GM21825 (cell line): Measurements from ENCODE around the gene CENPE.

Experiments used
- ATAC-seq: cut with Tn5 transposase; IDR thresholded peaks from one replicate; pipeline ENCODE4 v1.9.1; 2021; ENCODE audit warnings: mild to moderate bottlenecking, moderate library complexity; ENCODE audit not compliant: unreplicated experiment

The CENPE gene

GRCh38 chr4:103136671-103137445 lies 61.3 kb downstream of the CENPE start:
- no peak for ATAC-seq

GRCh38 chr4:103129174-103129573 lies 69.0 kb downstream of the CENPE start:
- no peak for ATAC-seq

DNA sequence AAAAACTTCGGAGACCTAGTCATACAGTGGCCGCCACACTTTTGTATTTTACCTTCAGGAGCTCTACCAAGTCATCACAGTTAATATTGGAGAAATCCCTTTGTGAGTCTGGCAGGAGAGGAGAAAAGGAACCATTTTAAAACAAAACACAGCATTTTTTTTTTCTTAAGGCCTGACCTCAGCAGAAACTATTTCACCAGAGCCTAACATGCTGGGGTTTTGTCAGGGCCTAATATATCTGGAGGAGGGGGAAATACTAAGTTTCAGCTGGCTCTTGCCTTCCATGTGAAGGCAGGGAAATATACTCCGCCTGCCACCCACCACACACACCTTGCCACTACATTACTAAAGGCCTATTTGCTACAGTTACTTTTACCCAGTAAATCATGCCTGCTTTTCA lies 72.0 kb downstream of the CENPE start:
- ATAC-seq: no peak

GRCh38 chr4:103123114-103123513 lies 75.0 kb downstream of the CENPE start:
- no peak for ATAC-seq

- ATAC-seq: no peak
These were observed 80.0 kb downstream of the CENPE start for GRCh38 chr4:103118166-103118565.

DNA sequence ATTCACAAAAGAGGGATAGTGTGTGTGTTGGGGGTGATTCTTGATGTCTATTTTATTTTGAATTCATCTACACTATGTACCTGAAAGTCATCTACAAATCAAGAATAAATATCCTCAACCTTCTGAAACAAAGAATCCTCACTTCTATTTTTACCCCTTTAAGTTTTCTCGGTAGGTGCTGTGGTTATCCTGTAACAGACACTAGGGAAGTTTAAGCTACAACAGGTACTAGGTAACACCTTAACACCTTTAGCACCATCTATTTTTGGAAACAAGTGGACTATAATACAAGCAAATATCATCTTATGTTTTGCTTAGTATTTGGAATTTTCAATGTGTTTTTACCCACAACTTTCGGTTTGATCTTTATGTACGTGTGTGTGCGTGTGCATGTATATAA lies 86.5 kb downstream of the CENPE start:
- ATAC-seq: no peak

DNA sequence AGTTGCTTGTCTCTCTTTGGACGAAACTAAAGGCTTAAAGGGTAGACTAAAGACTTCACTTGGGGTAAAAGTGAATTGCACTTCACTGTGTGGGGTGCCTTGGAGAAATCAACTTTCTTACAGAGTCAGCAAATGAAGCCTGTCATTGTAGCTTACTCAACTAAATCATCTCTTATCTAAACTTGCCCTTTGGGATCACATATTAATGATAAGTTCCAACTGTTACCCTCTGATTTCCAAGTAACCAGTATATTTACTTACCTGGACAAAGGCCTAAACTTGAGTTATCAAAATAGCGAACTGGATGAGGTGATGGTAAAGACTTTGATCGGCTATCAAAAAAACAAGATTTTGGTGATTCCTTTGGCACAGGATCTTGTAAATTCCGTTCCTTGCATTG lies 89.6 kb downstream of the CENPE start:
- ATAC-seq: no peak

GRCh38 chr4:103105558-103106356 lies 92.4 kb downstream of the CENPE start:
- no peak for ATAC-seq

- no peak for ATAC-seq
These were observed 93.3 kb downstream of the CENPE start for GRCh38 chr4:103104886-103105285.

DNA sequence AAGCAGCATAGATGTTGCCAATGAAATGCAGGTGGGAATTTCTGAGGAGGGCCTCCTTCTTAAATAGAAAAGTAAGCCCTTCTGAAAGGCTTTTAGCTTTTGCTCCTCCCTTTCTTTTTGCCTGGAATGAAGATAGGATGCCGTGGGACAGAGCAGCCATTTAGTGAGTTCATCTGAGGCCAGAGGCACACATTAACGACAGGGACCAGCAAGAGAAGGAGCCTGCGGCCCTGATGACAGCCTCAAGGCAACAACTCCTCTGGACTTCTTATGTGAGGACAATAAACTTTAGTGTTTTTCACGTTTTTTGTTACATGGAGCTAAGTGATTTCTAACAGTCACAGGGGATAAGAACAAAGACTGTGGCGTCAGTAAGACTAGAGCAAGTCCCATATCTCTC lies 97.5 kb downstream of the CENPE start:
- no peak for ATAC-seq

DNA sequence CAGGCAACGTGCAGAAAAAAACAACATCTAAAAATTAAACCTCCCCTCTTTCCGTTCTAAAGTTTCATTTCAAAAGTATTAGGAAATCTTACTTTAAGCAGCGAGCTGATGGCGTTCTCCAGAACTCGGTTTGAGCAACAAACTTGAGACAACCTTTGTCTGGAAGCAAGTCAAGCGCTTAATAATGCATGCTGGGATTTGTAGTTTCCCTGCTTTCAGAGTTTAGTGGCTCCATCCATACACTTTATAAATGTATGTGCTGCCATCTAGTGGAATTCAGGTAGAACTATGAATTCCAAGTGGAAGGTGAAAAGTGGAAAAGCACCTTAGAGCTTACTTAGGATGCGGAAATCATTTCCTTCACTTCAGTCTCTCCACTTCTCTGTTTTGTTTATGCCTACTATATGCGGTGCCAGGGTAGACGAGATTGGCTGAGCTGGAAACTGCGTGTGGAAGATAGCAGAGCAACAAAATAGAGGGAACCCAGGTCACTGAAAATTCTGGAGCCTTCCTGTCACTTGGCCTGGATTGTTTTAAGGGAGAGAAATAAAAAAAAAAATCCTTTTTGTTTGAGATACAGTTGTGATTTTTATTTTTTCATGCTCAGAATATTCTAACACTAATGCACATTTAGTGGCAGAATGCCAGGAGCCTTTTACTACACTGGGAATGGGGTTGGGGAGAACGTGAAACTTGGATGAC lies 98.3 kb downstream of the CENPE start, which contains the start of gene BDH2:
Gene BDH2, minus strand, starts transcription at position 144 of the 702 bp plus-strand sequence. CDS start 3,580 bp downstream, outside the sequence.
- peak; percentile 98 for ATAC-seq

- ATAC-seq: no peak
These were observed 99.2 kb downstream of the CENPE start for GRCh38 chr4:103098756-103099440.

DNA sequence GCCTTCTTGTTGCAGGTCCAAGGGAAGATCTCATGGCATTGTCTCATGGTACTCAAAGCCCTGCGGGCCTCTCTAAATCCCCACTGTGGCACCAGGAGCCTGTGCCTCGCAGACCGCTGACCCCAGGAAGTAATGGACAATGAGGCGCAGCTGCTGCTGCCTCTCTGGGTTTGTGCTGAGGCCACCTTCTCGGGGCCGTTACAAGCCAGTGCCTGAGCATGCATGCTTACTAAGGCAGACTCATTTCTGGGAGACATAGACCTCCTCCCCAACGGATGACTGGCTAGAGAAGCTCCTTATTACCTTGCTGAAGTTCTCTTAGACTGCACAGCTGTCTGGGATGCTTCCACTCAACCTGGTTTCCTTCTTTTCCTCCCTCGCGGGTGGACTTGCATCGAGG lies 99.8 kb downstream of the CENPE start:
- no peak for ATAC-seq

DNA sequence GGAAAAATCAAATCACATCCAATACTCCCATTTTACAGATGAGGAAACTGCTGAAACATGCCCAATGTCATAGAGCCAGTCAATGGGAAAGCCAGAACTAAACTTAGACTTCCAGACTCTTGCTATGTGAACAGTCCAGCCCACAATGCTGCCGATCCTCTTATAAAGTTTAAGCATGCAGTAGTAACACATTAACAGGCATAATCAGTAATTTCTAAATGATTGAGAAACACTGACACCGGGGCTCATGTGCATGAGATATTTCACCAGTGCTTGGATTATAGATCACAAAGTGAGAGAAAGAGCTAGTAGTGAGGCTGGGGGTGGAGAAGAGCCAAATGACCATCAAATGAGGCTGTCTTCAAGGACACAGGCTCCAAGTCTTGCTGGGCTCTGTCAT lies 101.0 kb downstream of the CENPE start:
- no peak for ATAC-seq

DNA sequence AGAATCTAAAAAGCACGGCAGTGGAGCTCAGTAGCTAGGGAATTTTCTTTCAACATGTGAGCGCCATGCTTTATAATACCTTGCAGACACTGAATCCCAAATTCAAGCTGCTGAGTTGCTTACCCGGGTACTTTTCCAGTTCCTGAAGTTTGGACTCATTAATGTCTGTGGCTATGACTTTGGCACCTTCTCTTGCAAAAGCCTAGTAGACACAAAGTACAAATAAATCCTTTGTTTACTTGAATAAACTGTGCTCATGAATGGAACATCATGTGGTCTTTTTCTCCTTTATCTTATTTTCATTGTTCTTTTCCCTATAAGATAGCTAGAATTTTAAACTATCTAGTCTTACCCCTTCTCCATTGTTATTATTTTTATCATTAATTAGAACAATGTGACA lies 103.1 kb downstream of the CENPE start:
- no peak for ATAC-seq

DNA sequence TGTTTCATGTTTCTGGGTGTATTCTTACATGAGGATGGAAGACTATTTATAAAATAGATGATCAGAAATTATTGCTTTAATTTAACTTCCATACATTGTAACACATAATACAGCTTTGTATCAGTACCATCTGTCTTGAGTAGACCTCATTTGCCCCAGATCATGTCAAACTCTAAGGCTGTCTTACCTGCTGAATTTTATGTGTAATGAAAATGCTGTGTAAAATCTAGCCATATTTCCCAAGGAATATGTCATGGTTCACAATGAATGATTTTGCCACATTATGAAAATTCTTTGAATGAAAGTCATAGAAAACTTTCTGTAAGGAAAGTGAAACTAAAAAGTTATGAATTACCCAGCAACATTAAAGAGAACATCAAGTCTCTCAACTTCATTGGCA lies 105.9 kb downstream of the CENPE start:
- no peak for ATAC-seq

- peak; percentile 64 for ATAC-seq
These were observed 106.4 kb downstream of the CENPE start for GRCh38 chr4:103091601-103092223.

DNA sequence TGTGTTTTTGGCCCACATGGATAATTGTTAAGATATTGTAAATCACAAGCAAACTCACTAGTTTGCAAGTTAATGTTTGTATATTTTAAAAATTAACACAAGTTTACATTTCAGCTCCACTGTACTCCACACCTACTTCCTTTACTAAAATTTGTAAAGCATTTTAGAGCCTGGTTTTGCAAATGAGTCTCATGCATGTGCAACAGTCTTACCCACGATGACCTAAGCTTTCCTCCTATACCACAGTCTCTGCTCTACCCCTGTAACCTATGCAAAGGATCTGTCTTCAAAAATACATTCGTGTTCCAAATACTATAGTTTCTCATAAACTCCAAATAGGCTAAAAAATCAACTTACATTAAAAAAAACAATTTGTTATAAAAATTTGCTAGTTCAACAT lies 108.7 kb downstream of the CENPE start:
- no peak for ATAC-seq

DNA sequence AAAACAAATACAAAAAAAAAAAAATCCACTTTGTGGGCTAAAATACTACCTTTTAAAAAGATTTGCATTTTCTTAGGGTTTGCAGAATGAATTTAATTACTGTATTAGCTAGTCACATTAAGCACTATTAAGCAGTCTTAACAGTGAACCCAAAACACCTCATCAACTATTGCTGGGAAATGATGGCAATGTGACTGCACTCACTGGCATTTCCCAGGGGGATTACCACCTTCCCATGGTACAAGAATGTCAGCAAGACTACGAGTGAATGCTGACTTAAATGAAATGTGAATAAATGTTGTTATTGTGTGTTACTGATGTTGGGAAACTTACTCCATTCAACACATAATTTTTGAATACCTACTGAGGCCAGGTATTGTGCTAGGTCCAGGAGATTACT lies 111.6 kb downstream of the CENPE start:
- ATAC-seq: no peak

DNA sequence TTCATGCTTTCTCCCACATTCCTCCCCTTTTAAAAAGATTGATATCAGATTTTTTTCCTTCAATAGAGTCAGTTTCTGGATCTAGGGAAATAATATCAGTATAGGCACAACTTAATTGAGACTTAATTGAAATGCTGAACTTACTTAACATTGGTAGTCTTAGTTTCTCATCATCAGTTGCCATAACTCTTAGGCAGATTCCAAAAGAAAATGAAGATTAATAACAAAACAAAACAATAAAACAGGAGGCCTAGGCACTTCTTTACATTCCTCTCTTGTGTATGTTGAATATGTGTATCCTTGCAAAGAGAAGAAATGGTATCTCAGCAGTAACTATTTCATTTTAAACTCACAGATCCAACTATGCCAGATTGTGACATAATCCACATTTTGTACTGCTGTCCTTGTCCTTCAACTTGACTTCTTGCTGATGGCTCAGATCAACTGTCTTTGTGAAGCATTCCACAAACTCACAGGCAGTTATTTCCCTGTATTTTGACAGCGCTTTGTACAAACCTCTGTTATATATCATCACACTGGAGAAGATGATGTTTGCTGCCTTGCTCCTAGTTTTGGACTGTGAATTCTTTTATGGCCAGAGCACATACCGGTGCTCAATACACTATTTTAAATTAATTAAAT lies 112.5 kb downstream of the CENPE start:
- no peak for ATAC-seq
